Heart left ventricle (tissue), 13 donors: ENCODE results near the gene NCKAP1.

Experiments
- CTCF ChIP-seq, 12 donors: fragments of 200-600 bp; sonication (generic) in 4 of 12; IDR thresholded peaks; one replicate each; pipeline versions ENCODE4 v1.5.0 to v1.8.0; 2018 to 2022; ENCODE audit warnings: antibody characterized with exemption in 12 of 12, mild to moderate bottlenecking in 5 of 12
- POLR2A ChIP-seq, 2 donors: fragments of 450-650 bp; IDR thresholded peaks; one replicate each; pipeline ENCODE4 v1.6.1; 2017; ENCODE audit warnings: antibody characterized with exemption in 2 of 2, mild to moderate bottlenecking in 2 of 2, moderate library complexity in 2 of 2
- donor health status: ischemic (EF 13 %, LVEDD 7.1; RV severe dilation, severe dysfunction).
- donor health status: DM: no; HTN: yes; CAD: no.
- donor health status: DM: no; HTN: no; CAD: no.
- donor health status: ischemic (EF 25% LVEDD 6.9; RV normal size, moderate dysfunction).
- donor health status: ischemic (EF 25% LVEDD 5.7; RV mildly dilated, moderate dysfunction).
- donor health status: ischemic (EF 35%, LVEDD 5.7; RV mildly dilated, moderate dysfunction).
- donor health status: nonischemic (EF 11% LVEDD 7.7; RV severe dilation, severe dysfunction).
- donor health status: DM: yes; HTN: yes; CAD: no.
- donor health status: PGD.
- donor health status: ischemic (EF 29% LVEDD 5.4; RV normal size, mild dysfunction).
- donor health status: nonischemic (EF 23%, LVEDD 6.1; RV moderate dilation, normal function).

- TF ChIP-seq CTCF (IDR thresholded peaks at IDR 0.05) (no peak), POLR2A (IDR thresholded peaks at IDR 0.05) (no peak)
Measured at GRCh38 chr2:182917924-182918323, 120.3 kb downstream of the NCKAP1 start.
